Stimulated activated CD4-positive, alpha-beta T cell treated with anti-CD3 and anti-CD28 coated beads, Interleukin-15, amount 100 ng/mL, for 24 hours (primary cell): Measurements from ENCODE around the gene SLC7A1.

Source experiments
- DNase-seq: peaks from one replicate; pipeline ENCODE4 v3.0.0-alpha.2; 2020

Gene SLC7A1

GRCh38 chr13:29484796-29485195, 110.7 kb downstream of the SLC7A1 start:
- DNase-seq = no peak

GRCh38 chr13:29484236-29484635, 111.3 kb downstream of the SLC7A1 start:
- DNase-seq = no peak

- no peak for DNase-seq
Measured at GRCh38 chr13:29483623-29484022, 111.9 kb downstream of the SLC7A1 start.

- no peak for DNase-seq
Measured at GRCh38 chr13:29483211-29483610, 112.3 kb downstream of the SLC7A1 start.

GRCh38 chr13:29482504-29482903, 113.0 kb downstream of the SLC7A1 start:
- no peak for DNase-seq

GRCh38 chr13:29481603-29482002, 113.9 kb downstream of the SLC7A1 start:
- no peak for DNase-seq

GRCh38 chr13:29480893-29481525, 114.5 kb downstream of the SLC7A1 start:
- DNase-seq = no peak

- no peak for DNase-seq
Measured at GRCh38 chr13:29479716-29480492, 115.6 kb downstream of the SLC7A1 start.

GRCh38 chr13:29476046-29476445, 119.4 kb downstream of the SLC7A1 start:
- no peak for DNase-seq

- no peak for DNase-seq
Measured at GRCh38 chr13:29474991-29475390, 120.5 kb downstream of the SLC7A1 start.

- DNase-seq = no peak
Measured at GRCh38 chr13:29473166-29473565, 122.3 kb downstream of the SLC7A1 start.

- DNase-seq = peak; percentile 68
Measured at GRCh38 chr13:29472332-29472961, 123.0 kb downstream of the SLC7A1 start.

- DNase-seq = no peak
Measured at GRCh38 chr13:29471551-29471950, 123.9 kb downstream of the SLC7A1 start.

GRCh38 chr13:29465741-29466293, 129.7 kb downstream of the SLC7A1 start:
- no peak for DNase-seq

- no peak for DNase-seq
Measured at GRCh38 chr13:29464105-29464679, 131.3 kb downstream of the SLC7A1 start.

GRCh38 chr13:29459813-29460355, 135.6 kb downstream of the SLC7A1 start:
- DNase-seq = no peak
